ENCODE measurements around the gene SPATA32. TPM values are rescaled to one million over a fixed set of nuclear protein-coding genes. Genes with fewer than 3 reads are reported as not detected.

The SPATA32 gene
- total RNA-seq, 8 experiments from 2014 or later: 0.13 to 0.47 (median 0.41) TPM; not detected in 2

DNA sequence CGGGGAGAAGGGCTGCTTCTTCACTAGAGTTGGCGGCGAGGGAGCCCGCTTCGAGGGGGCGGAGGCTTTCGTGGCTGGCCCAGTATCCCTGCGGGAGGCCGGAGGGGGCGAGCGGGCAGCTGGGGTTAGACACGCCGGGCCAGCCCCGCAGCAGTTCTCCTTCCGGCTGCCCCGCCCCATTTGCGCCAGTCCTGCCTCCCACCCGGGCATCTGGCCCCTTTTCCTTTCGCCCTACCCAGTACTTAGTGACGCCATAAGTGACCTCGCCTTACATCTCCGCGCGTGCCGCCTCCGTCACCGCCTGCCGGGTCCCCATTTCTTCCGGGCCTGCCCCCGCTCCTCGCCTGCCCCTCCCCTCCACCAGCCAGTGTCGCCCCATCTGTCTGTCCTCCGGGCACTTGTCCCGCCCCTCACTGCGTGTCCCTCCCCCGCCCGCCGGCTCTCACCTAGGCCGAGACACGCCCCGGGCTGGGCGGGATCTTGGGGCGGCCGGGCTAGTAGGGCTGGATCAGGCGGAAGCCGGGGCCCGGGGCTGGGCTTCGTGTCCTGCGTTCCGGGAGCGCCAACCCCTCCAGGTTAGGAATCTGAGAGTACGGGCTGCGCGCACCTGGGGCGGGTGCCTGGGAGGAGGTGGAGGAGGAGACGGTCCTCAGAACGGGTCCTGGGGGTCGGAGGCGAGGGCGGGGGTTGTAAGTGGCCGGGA is 14.3 kb downstream of the SPATA32 start:
- peak; percentile 83 to 90 (median 86) for ATAC-seq (replicated peaks in 6 of 8)
- H3K4me1 ChIP-seq (replicated peaks in 1 of 2): peaks cover 0 to 6% of the 10 kb centered on the region in 2 donors
- H3K27ac ChIP-seq: peak overlapping the region in 1 of 2 donors; percentile 72
- WGBS, 10 experiments: 0% methylated on average over 1 to 4 of the region's 61 CpGs; no CpG with 5 or more reads in 6 of the 10 experiments
- H3K4me3 ChIP-seq: peak overlapping the region; percentile 28 to 64 (median 46)
- in situ Hi-C loops (cut with MboI; ENCODE audit: low pct_unique_long_range_greater_than_20kb in 2 of 9, low sequenced_read_pairs in 9 of 9, unreplicated experiment in 9 of 9): no loop called here

DNA sequence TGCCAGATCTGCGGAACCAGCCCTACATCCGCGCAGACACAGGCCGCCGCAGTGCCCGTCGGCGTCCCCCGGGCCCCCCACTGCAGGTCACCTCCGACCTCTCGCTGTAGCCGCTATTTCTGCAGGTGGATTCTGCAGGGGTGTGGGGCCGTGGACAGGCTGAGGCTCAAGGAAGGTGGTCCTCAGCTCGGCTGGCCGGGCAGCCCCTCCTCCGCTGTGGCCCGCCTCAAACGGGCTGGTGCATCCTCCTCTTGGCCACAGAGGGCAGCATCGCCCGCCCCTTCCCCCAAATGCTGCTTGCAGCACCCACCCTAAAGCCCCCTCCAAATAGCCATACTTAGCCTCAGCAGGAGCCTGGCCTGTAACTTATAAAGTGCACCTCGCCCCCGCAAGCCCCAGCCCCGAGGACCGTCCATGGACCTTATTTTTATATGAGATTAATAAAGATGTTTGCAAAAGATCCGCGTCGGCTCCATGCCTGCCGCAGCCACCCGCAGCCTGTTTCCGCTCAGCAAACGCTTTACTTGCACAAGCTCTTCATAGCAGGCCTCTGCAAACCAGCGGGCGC is 14.9 kb downstream of the SPATA32 start:
- in situ Hi-C loops (cut with MboI; ENCODE audit: low pct_unique_long_range_greater_than_20kb in 2 of 9, low sequenced_read_pairs in 9 of 9, unreplicated experiment in 9 of 9): no loop called here
- WGBS, 10 experiments: 0 to 7% methylated on average over 3 of the region's 33 CpGs; no CpG with 5 or more reads in 8 of the 10 experiments
- peaks cover 0 to 6% of the 10 kb centered on the region in 2 donors for H3K4me1 ChIP-seq (replicated peaks in 1 of 2)
- peak in 7 of 8 experiments; percentile 27 to 54 (median 37) for ATAC-seq (replicated peaks in 6 of 8)
- H3K27ac ChIP-seq: peak overlapping the region in 1 of 2 donors; percentile 49
- H3K4me3 ChIP-seq: peak overlapping the region; percentile 28 to 64 (median 46)

DNA sequence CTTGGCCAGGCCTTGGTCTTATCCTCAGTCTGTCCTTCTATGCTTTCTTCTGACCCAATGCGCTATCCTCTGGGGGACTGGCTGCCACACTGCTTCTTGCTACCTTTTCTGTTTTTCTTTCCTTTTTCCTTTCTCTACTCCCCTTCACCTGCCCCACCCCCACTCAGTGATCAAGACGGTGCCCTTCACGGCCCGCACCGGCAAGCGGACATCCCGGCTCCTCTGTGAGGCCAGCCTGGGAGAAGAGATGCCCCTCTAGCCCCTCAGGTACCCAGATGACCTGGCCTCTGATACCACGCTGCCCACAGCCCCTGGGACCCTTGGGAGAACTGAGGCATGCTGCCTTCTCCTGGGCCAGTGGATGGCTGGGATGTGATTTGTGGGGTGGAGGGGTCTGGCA is 15.6 kb downstream of the SPATA32 start:
- Histone ChIP-seq H3K27ac (peak overlapping the region in 1 of 2 donors; percentile 49), H3K4me1 (replicated peaks in 1 of 2) (peaks cover 0 to 8% of the 10 kb centered on the region in 2 donors), H3K4me3 (peak overlapping the region in 3 of 5 donors; percentile 46 to 64 (median 52))
- WGBS, 10 experiments: 28 to 100% (median 30%) methylated on average over 1 to 5 of the region's 8 CpGs; no CpG with 5 or more reads in 7 of the 10 experiments
- in situ Hi-C loops (cut with MboI; ENCODE audit: low pct_unique_long_range_greater_than_20kb in 2 of 9, low sequenced_read_pairs in 9 of 9, unreplicated experiment in 9 of 9): no loop called here
- no peak for ATAC-seq (replicated peaks in 6 of 8)

DNA sequence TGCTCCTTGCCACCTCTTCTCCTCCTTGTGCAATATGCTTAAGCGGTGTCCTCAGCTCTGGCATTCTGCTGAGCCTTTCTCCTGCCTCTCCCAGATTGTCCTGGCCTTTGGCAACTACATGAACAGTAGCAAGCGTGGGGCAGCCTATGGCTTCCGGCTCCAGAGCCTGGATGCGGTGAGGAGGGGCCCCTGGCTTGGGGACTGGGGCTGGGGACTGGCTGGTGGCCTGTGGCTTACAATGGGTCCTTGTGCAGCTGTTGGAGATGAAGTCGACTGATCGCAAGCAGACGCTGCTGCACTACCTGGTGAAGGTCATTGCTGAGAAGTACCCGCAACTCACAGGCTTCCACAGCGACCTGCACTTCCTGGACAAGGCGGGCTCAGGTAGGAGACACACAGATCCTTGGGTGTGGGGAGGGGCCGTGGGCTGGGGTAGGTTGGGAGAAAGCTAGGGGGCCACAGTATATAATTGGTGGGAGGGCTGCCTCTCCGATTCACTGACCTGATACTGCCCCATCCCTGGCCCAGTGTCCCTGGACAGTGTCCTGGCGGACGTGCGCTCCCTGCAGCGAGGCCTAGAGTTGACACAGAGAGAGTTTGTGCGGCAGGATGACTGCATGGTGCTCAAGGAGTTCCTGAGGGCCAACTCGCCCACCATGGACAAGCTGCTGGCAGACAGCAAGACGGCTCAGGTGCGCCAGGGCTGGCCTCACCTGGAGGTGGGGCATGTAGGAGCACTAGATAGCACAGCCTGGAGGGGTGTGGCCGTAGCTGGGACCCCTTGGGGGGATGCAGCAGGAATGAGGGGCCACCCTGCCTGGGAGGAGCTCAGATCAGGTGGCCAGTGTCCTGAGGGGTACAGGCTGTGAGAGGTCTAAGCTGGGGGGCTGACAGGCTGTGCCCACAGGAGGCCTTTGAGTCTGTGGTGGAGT is 16.9 kb downstream of the SPATA32 start:
- in situ Hi-C loops (cut with MboI; ENCODE audit: low pct_unique_long_range_greater_than_20kb in 2 of 9, low sequenced_read_pairs in 9 of 9, unreplicated experiment in 9 of 9): no loop called here
- Histone ChIP-seq H3K4me3 (no peak overlapping the region), H3K4me1 (replicated peaks in 1 of 2) (peaks cover 10 to 17% of the 10 kb centered on the region in 2 donors), H3K27ac (no peak overlapping the region)
- ATAC-seq (replicated peaks in 6 of 8): no peak
- WGBS, 10 experiments: 73 to 100% methylated on average over 2 to 3 of the region's 21 CpGs; no CpG with 5 or more reads in 8 of the 10 experiments

DNA sequence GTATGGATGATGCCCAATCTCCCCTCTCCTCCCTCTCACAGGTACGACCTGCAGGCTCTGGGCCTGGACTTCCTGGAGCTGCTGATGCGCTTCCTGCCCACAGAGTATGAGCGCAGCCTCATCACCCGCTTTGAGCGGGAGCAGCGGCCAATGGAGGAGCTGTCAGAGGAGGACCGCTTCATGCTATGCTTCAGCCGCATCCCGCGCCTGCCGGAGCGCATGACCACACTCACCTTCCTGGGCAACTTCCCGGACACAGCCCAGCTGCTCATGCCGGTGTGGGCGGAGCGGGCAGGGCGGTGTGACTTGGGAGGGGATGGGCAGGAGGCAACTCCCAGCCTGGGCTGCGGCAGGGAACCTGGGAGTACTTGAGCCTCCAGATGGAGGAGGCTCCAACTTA is 18.1 kb downstream of the SPATA32 start:
- Histone ChIP-seq H3K4me3 (no peak overlapping the region), H3K27ac (no peak overlapping the region), H3K4me1 (replicated peaks in 1 of 2) (peaks cover 10 to 17% of the 10 kb centered on the region in 2 donors)
- 63 to 100% (median 84%) methylated on average over 1 to 8 of the region's 18 CpGs; no CpG with 5 or more reads in 4 of the 10 experiments for WGBS, 10 experiments
- in situ Hi-C loops (cut with MboI; ENCODE audit: low pct_unique_long_range_greater_than_20kb in 2 of 9, low sequenced_read_pairs in 9 of 9, unreplicated experiment in 9 of 9): no loop called here
- no peak for ATAC-seq (replicated peaks in 6 of 8)

DNA sequence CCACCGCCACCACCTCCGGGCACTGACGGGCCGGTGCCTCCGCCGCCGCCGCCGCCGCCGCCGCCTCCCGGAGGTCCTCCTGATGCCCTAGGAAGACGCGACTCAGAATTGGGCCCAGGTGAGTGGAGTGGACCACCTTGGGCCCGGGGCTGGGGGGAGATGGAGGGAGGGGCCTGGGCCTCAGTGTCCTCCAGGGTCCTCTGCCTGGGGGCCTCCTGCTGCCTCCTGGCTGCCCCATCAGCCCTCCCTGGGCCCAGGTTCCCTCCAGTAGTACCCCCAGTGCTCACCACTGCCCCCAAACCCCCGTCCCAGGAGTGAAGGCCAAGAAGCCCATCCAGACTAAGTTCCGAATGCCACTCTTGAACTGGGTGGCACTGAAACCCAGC is 19.9 kb downstream of the SPATA32 start:
- Histone ChIP-seq H3K4me3 (peak overlapping the region in 4 of 5 donors; percentile 42 to 65 (median 50)), H3K27ac (no peak overlapping the region), H3K4me1 (replicated peaks in 1 of 2) (peaks cover 10 to 17% of the 10 kb centered on the region in 2 donors)
- no CpG with 5 or more reads among the region's 18 CpGs for whole genome bisulfite sequencing, 10 experiments
- in situ Hi-C loops (cut with MboI; ENCODE audit: low pct_unique_long_range_greater_than_20kb in 2 of 9, low sequenced_read_pairs in 9 of 9, unreplicated experiment in 9 of 9): no loop called here
- peak in 1 of 8 experiments; percentile 1 for ATAC-seq (replicated peaks in 6 of 8)

DNA sequence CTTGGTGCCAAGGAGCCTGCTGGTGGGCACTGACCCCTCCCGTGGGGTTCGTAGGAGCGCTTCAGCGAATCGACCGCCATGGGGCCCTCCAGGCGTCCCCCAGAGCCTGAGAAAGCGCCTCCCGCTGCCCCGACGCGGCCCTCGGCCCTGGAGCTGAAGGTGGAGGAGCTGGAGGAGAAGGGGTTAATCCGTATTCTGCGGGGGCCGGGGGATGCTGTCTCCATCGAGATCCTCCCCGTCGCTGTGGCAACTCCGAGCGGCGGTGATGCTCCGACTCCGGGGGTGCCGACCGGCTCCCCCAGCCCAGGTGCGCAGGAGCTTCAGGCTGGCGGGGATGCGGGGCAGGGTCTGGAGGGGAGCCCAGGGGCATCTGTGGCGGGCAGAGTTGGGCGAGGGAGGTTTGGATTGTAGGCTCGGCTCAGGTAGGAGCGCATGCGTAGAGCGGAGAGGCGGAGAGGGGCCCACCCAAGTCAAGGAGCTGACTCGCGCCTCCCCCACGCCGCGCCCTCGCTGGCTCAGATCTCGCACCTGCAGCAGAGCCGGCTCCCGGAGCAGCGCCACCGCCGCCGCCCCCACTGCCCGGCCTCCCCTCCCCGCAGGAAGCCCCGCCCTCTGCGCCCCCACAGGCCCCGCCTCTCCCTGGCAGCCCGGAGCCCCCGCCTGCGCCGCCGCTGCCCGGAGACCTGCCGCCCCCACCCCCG is 20.4 kb downstream of the SPATA32 start:
- WGBS, 10 experiments: 0 to 80% (median 18%) methylated on average over 2 to 6 of the region's 62 CpGs; no CpG with 5 or more reads in 5 of the 10 experiments
- Histone ChIP-seq H3K4me3 (peak overlapping the region; percentile 36 to 65 (median 44)), H3K27ac (no peak overlapping the region), H3K4me1 (replicated peaks in 1 of 2) (peaks cover 10 to 13% of the 10 kb centered on the region in 2 donors)
- in situ Hi-C loops (cut with MboI; ENCODE audit: low pct_unique_long_range_greater_than_20kb in 2 of 9, low sequenced_read_pairs in 9 of 9, unreplicated experiment in 9 of 9): no loop called here
- ATAC-seq (replicated peaks in 6 of 8): peak in 5 of 8 experiments; percentile 79 to 87 (median 83)

DNA sequence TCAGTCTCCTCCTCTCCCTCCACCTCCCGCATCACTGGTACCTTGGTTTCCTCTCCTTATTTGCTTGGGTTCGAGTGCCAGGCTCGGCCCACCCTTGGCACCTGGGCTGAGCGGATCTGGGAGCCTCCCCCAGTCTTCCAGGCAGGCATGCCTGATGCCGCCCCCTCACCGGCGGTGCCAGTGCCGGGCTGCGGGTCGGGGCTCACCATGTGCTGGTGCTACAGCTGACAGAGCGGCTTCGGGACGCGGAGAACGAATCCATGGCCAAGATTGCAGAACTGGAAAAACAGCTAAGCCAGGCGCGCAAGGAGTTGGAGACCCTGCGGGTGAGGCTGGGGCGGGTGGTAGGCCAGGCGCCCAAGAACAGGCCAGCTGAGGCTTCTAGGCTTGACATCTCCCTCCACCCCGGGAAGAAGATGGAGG is 21.0 kb downstream of the SPATA32 start:
- peaks cover 10 to 11% of the 10 kb centered on the region in 2 donors for H3K4me1 ChIP-seq (replicated peaks in 1 of 2)
- WGBS, 10 experiments: 21 to 90% (median 52%) methylated on average over 4 to 8 of the region's 21 CpGs; no CpG with 5 or more reads in 6 of the 10 experiments
- peak overlapping the region; percentile 36 to 65 (median 44) for H3K4me3 ChIP-seq
- in situ Hi-C loops (cut with MboI; ENCODE audit: low pct_unique_long_range_greater_than_20kb in 2 of 9, low sequenced_read_pairs in 9 of 9, unreplicated experiment in 9 of 9): no loop called here
- peak in 2 of 8 experiments; percentile 13 to 18 for ATAC-seq (replicated peaks in 6 of 8)
- H3K27ac ChIP-seq: no peak overlapping the region

DNA sequence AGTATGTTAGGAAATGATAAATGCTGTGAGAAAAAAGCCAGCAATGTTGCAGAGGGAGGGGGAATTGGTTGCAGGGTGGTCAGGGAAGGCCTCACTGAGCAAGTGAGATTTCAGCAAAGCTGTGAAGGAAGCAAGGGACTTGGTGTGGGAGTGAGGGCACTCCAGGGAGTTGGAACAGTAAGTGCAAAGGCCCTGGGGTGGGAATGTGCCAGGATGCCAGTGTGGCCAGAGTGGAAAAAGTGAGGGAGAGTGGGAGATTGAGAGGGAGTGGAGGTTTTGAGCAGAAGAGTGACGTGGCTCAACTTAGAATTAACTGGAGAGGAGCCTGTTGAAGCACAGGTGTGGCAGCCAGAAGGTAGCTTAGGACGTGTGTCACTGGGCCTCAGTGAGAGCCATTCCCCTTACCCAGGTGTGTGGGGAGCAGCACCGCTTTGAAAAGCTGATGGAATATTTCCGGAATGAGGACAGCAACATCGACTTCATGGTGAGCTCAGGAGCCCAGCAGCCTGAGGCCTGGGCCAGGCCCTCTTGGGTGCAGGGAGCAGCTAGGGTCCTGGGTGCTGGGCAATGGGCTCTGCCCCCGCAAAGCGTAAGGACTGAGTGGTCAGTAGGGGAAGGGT is 23.6 kb downstream of the SPATA32 start:
- Histone ChIP-seq H3K4me1 (replicated peaks in 1 of 2) (peaks cover 10 to 11% of the 10 kb centered on the region in 2 donors), H3K4me3 (no peak overlapping the region), H3K27ac (no peak overlapping the region)
- in situ Hi-C loops (cut with MboI; ENCODE audit: low pct_unique_long_range_greater_than_20kb in 2 of 9, low sequenced_read_pairs in 9 of 9, unreplicated experiment in 9 of 9): no loop called here
- ATAC-seq (replicated peaks in 6 of 8): no peak
- 20 to 100% (median 43%) methylated on average over 1 to 5 of the region's 7 CpGs; no CpG with 5 or more reads in 4 of the 10 experiments for WGBS, 10 experiments

DNA sequence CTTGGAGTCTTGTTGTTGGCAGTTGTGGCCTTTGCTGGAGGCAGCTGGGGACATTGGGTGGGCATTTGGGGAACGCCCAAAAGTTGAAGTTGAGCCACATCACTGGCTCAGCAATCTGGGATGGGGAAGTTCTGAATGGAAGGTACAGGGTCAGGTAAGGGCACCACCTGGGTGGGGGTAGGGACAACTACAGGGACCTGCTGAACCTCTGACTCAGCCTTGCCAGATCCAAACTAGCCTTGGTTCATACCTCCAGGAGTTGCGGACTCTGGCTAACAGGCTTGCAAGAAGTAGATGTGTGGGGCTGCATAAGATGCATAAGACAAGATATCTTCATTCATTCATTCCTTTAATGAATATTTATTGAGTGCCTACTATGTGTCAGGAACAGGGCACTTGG is 24.2 kb downstream of the SPATA32 start:
- in situ Hi-C loops (cut with MboI; ENCODE audit: low pct_unique_long_range_greater_than_20kb in 2 of 9, low sequenced_read_pairs in 9 of 9, unreplicated experiment in 9 of 9): no loop called here
- peaks cover 10 to 11% of the 10 kb centered on the region in 2 donors for H3K4me1 ChIP-seq (replicated peaks in 1 of 2)
- no peak overlapping the region for H3K27ac ChIP-seq
- ATAC-seq (replicated peaks in 6 of 8): no peak
- no peak overlapping the region for H3K4me3 ChIP-seq
- 83 to 100% (median 92%) methylated on average over 1 of the region's 2 CpGs; no CpG with 5 or more reads in 6 of the 10 experiments for WGBS, 10 experiments

DNA sequence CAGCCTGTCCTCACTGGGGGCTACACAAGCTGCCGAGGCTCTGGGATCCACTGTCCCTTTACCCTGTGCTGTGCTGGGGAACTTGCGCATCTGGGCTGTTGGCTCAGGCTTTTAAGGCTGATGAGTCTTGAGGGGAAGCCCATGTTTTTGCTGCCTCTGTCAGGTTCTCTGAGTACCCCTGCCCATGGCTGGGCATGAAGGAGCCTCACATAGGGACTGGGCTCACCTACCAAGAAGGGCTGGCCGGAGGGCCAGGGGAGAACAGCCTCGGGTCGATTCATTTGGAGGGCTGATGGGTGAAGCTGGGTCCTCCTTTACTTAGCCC is 25.6 kb downstream of the SPATA32 start:
- no peak overlapping the region for H3K27ac ChIP-seq
- H3K4me3 ChIP-seq: no peak overlapping the region
- no peak for ATAC-seq (replicated peaks in 6 of 8)
- in situ Hi-C loops (cut with MboI; ENCODE audit: low pct_unique_long_range_greater_than_20kb in 2 of 9, low sequenced_read_pairs in 9 of 9, unreplicated experiment in 9 of 9): no loop called here
- peaks cover 11 to 13% of the 10 kb centered on the region in 2 donors for H3K4me1 ChIP-seq (replicated peaks in 1 of 2)
- WGBS, 10 experiments: 20 to 88% (median 55%) methylated on average over 1 to 3 of the region's 5 CpGs; no CpG with 5 or more reads in 4 of the 10 experiments

Measured in motor neuron (in vitro differentiated cells).